HG02943 (cell line): Measurements from ENCODE around the gene ASTN2.

Experiments used
- ATAC-seq: cut with Tn5 transposase; IDR thresholded peaks from one replicate; pipeline ENCODE4 v1.9.1; 2021; ENCODE audit warnings: mild to moderate bottlenecking, low read depth, moderate library complexity; ENCODE audit not compliant: unreplicated experiment

Gene ASTN2

GRCh38 chr9:117035546-117035945, 379.3 kb downstream of the ASTN2 start:
- ATAC-seq = no peak

- no peak for ATAC-seq
Observed at GRCh38 chr9:117034866-117035265, 380.0 kb downstream of the ASTN2 start.

- no peak for ATAC-seq
Observed at GRCh38 chr9:117030254-117030768, 384.5 kb downstream of the ASTN2 start.

- ATAC-seq = no peak
Observed at GRCh38 chr9:117029341-117029740, 385.5 kb downstream of the ASTN2 start.

- ATAC-seq = no peak
Observed at GRCh38 chr9:117028103-117028858, 386.6 kb downstream of the ASTN2 start.

GRCh38 chr9:117021906-117022305, 393.0 kb downstream of the ASTN2 start:
- no peak for ATAC-seq

GRCh38 chr9:117018966-117019617, 395.8 kb downstream of the ASTN2 start:
- no peak for ATAC-seq

- no peak for ATAC-seq
Observed at GRCh38 chr9:117017414-117017985, 397.4 kb downstream of the ASTN2 start.

- ATAC-seq = no peak
Observed at GRCh38 chr9:117014061-117014460, 400.8 kb downstream of the ASTN2 start.

- ATAC-seq = no peak
Observed at GRCh38 chr9:117013440-117013995, 401.3 kb downstream of the ASTN2 start.

GRCh38 chr9:117010061-117010460, 404.8 kb downstream of the ASTN2 start:
- no peak for ATAC-seq

- no peak for ATAC-seq
Observed at GRCh38 chr9:117008876-117009275, 406.0 kb downstream of the ASTN2 start.

GRCh38 chr9:117008461-117008860, 406.4 kb downstream of the ASTN2 start:
- no peak for ATAC-seq

GRCh38 chr9:117002686-117003085, 412.2 kb downstream of the ASTN2 start:
- ATAC-seq = no peak

- no peak for ATAC-seq
Observed at GRCh38 chr9:117000834-117001233, 414.0 kb downstream of the ASTN2 start.

GRCh38 chr9:117000196-117000723, 414.6 kb downstream of the ASTN2 start:
- ATAC-seq = no peak

GRCh38 chr9:116998305-116998704, 416.6 kb downstream of the ASTN2 start:
- ATAC-seq = no peak

GRCh38 chr9:116992865-116993264, 422.0 kb downstream of the ASTN2 start:
- ATAC-seq = no peak

GRCh38 chr9:116991051-116991450, 423.8 kb downstream of the ASTN2 start:
- ATAC-seq = no peak

- no peak for ATAC-seq
Observed at GRCh38 chr9:116990592-116990991, 424.3 kb downstream of the ASTN2 start.
